GM19463 (cell line): Measurements from ENCODE around the gene NBEA.
"Not testable (repeated sequence)": the region's sequence is repeated elsewhere in the genome, so short reads cannot be mapped to it uniquely, and the experiment has no call there.

Experiments
- ATAC-seq: cut with Tn5 transposase; IDR thresholded peaks from one replicate; pipeline ENCODE4 v1.9.1; 2021; ENCODE audit warnings: mild to moderate bottlenecking, moderate library complexity; ENCODE audit not compliant: unreplicated experiment

The NBEA gene

DNA sequence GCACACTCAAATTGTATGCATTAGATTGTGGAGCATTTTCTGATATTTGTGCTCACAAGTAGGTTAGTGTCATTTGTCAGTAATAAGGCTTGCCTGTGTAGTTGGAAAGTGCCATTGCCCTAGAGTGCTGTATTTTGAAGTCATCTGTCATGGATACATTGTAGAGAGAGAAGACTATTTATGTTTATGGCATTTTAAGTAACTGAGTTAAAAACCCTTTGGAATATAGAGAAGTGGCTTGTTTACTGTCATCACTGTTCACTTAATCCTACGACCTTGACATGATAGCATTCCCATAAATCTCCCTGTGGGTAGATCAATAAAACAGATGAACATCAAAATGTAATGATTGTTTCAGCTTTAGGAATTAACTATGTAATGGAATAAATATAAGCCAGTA, 423.8 kb downstream of the NBEA start:
- ATAC-seq = no peak

DNA sequence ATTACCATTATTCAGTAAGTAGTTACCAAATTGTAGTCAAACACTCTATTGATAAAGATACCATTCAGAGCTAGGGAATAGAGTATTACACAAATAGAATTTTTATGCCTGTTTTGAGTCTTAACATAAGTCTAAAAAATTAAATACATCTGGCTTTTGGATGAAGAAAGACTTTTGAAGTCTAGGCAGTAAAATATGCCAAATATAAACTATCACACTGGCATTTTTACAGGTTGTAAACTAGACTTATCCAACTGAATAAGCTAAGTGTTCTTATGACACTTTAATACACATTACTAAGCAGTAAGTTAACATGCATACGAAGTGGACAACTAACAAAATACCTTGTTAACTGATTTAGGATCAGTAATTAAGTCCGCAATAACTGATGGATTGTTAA, 425.5 kb downstream of the NBEA start:
- no peak for ATAC-seq

DNA sequence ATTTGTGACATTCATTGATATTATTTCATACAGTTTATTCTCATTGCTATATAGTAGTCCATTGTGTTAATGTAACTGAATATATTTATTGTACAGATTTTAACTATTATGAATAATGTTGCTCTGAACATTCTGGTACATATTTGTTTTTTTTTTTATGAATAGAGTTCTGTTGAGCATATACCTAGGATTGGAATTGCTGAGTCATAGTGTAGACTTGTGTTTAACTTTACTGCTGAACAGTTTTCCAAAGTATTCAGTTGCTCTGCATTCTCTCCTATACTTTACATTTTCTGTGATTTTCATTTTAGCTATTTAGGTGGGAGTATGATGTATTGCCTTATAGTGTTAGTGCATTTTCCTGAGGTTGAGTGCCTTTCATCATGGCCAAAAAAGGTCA, 436.9 kb downstream of the NBEA start:
- no peak for ATAC-seq

DNA sequence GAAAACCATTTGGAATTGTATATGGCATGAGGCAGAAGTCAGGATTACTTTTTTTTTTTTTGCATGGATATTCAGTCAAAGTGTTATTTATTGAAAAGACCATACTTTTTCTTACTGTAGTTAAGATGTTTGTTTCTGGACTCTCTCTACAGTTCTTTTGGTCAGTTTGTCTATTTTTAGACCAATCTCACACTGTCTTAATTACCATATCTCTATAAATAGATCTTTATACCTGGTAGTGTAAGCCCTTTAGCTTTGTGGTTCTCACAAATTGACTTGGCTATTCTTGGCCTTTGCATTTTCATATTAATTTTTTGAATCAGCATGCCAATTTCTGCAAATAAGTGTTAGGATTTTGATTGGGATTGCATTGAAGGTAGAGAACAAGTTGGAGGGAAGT, 437.6 kb downstream of the NBEA start:
- ATAC-seq = no peak

DNA sequence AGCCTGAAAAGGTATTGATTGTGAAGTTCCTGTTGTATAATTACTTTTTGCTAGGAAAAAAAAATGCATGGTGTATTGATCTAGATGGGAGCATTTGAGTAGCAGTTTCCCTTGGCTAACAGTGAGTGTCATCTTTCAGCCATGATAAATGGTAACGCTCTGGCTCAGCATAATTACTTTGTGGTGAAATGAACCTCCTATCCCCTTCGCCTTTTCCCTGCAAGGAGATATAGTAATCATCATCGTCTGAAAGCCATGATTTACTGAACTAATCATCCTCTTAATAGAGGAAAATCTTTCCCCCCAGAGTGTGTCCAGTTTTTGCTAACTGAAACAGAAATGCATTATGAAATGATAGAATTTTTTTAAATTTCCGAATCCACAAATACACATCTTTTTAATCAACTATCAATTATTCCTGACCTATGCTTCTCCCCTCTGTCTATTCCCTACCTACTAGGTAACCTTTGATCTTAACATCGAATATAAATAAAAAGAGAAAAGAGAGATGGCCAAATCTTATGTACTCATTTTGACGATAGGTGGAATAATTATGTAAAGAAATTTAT, 445.7 kb downstream of the NBEA start:
- no peak for ATAC-seq

DNA sequence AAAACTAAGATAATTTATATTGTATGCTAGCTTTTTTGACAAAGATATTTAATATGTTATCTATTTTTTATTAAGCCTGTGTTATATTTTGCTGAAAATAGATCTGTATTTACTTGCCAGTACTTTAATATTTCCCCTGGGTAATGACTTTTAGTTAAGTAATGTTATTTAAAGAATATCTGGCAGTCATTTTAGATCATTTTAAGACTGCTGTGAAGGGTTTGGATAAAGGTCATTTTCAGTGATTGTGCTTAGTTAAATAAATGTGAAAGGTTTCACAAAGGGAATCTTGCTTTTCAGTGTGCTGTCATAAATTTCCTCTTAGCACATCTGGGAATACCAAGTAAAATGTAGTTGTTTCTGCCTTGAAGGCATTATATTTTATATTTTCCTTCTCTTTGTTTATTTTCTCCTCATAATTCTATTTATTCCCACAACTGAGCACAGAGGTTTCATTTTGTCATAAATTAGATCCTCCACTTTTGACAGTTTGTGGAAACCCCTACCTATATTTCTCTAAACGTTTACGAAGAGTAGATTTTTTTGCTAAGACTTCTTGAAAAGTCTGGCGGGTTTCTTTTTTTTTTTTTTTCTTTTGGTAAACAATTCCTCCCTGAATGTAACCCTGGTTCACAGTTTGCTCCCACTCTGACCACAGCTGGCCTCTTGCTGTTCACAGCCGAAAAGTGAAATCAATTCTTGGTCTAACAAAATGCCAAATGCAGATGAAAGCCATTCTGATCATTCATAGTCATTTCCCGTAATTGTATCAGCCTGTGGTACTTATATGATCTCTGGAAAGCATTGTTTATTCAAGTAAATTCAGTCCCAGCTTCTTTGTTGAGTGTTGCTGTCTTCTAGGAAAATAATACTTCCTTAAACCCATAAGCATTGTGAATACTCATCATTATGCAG, 446.6 kb downstream of the NBEA start:
- ATAC-seq = no peak

DNA sequence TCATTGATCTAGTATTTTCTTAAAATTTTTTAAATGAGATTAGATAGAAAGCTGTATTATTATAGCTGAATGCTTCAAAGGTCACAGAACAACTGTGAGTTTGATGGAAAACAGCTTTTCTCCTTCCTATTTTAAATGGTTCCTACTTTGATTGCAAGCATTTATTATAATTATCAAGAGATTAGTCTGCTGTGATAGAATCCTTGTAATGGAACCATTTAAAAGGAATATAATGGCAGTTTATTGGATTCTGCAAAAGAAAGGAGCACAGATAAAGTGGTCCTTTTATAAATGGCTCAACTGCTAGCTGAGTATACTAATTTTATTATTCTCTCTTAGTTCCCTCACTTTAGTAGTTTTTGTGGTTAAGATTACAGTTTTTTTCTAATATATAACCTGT, 447.5 kb downstream of the NBEA start:
- ATAC-seq = no peak

DNA sequence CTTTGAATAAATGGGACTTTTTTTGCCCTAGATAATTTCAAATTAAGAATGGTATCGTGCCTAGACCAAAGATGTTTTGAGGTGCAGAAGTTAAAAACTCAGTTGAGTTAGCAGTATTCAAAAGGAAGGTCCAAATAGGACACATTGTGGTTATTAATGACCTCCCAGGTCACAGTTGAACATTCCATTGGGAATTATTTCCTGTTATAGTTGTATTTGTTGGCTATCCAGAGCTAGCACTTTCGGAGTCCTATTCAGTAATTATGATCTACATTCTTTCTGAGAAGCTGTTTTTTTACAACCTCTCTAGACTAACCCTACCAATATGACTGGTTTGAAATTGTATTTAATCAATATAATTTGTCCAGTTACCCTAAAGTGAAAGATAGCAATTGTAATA, 450.7 kb downstream of the NBEA start:
- no peak for ATAC-seq

DNA sequence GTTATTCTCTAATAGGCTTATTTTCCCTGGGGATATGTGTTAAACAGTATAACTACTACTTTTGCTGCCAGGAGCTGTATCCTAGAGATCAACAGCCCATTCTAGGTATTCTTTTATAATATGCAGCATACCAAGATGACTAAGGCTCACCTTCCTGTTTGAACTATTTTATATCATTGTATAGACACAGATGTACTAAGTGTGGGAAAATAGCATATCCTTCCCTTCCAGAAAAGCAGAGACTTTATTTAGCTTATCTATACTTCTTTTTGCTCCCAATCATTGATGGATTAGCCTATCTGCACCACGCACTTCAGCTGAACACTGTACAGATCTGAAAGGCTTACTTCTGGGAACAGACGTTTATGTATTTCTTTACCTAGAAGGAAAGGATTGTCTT, 451.8 kb downstream of the NBEA start:
- ATAC-seq = no peak

DNA sequence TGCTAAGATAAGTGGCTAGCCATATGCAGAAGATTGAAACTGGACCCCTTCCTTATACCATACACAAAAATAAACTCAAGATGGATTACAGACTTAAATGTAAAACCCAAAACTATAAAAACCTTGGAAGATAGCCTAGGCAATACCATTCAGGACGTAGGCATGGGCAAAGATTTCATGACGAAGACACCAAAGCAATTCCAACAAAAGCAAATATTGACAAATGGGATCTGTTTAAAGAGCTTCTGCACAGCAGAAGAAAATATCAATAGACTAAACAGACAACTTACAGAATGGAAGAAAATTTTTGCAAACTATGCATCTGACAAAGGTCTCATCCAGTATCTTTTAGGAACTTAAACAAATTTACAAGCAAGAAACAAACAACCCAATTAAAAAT, 466.2 kb downstream of the NBEA start:
- not testable (repeated sequence) for ATAC-seq

DNA sequence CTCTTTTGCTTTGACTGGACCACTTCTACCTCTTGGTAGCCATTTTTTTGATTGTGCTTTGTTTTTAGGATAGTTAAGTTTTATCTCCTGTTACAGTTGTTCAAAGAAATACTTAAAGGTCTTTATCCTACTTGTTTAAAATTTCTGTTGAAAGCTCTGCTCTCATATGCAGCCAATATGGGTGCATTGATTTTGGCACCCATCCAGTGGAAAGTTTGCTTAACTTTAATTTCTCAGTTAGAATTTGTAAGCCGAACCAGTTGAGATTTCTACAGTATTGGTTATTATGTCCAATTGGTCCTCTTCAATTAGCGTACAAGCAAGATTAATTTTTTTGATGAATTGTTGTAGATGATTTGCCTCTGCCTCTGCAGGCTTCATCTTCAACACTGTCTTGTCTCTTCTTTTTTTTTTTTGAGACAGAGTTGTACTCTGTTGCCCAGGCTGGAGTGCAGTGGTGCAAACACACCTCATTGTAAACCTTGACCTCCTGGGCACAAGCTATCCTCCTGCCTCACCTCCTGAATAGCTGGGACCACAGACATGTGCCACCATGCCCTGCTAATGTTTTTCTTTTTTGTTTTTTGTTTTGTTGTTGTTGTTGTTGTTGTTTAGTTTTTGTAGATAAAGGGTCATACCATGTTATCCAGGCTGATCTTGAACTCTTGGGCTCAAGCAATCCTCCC, 469.1 kb downstream of the NBEA start:
- no peak for ATAC-seq

DNA sequence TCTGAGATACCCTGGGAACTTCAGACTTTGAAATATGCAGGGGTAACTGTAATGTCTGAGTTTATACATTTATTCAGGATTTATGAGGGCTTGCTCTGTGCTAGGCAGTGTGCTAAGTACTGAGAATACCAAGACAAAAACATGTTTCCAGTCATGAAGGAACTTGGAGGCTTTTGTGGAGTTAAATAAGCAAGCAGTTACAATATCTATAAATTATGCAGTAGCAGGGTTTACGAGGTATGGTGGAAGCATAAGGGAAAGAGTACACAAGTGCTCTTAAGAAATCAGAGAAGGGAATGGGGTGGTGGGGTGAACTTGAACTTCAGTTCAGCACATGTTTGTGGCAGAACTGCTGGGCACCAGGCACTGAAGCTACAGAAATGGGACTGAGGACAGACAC, 506.4 kb downstream of the NBEA start:
- no peak for ATAC-seq

DNA sequence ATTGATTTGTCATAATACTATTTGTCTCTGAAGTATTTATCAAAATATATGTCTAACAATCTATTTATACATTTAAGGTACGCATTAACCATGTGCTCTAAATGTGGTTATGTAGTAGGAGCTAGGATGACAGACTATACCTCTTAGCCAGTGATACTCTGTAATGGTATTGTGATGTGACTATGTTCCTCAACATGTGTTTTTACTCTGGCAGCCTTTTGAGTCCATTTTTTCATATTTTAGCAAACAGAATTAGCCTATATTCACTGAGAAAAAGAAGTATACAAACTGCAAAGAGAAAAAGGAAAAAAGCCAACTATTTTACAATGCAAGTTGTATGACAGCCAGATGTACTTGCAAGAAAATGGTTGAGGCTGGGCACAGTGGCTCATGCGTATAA, 507.8 kb downstream of the NBEA start:
- no peak for ATAC-seq

DNA sequence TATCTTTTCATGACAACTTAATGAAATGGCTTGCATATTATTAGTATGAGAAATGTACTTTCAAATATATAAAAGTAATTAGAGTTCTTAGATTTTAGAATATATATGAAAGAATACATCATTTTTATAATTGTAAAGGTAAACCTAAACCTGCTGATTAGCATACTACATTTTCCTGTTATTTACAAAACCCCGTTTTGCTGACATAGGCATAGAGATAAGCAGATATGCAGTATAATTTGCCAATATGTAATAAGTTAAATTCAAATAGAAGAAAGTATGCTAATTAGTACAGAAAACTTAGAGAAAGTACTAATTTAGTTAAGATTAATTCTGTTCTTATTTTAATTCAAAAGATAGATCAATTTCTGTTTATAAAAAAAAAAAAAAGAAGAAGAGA, 513.0 kb downstream of the NBEA start:
- ATAC-seq = no peak

DNA sequence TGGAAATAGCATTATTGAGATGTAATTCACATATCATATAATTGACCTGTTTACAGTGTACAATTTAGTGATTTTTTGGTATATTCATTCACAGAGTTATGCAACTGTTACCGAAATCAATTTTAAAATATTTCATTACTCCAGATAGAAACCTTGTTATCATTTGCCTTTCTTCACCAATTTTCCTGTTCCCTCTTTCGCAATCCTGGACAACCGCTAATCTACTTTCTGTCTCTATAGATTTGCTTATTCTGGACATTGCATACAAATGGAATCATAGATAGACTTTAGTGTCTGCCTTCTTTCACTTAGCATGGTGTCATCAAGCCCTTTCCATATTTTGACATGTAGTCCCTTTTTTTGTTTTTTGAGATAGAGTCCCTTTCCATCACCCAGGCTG, 515.2 kb downstream of the NBEA start:
- no peak for ATAC-seq

DNA sequence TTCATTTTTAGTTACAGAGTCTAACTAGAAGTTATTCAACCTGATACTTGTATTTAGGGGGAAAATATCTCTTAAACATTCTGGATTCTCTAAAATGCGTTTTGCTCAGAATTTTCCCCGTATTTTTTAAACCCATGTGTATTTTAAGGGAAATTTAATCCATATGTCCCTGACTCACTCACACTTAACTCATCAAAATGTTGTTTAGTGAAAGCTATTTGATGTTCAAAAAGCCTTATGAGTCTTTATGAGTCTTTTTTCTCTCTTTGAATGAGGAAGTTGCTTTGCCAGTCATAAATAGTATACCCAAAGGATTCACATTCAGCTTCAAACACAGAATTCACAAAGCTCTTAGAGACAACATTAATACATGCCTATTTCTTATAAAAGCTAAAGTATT, 518.0 kb downstream of the NBEA start:
- no peak for ATAC-seq

DNA sequence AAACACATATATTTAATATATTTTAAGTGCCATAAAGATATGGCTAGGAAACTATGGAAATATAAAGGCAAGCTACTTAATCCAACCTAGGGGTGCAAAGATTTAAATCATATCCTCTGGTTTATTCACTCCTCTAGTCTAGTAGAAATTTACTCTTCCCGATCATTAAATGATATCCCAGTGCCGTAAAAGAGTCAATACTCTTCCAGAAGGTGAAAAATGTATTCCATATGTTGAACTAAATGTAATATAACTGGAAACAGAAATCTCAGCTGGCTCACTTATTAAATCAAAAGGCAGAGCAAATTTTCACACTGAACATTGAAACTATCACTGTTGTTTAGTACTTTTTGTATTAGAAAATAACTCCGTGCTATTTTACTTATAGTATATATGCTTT, 523.3 kb downstream of the NBEA start:
- ATAC-seq = no peak

DNA sequence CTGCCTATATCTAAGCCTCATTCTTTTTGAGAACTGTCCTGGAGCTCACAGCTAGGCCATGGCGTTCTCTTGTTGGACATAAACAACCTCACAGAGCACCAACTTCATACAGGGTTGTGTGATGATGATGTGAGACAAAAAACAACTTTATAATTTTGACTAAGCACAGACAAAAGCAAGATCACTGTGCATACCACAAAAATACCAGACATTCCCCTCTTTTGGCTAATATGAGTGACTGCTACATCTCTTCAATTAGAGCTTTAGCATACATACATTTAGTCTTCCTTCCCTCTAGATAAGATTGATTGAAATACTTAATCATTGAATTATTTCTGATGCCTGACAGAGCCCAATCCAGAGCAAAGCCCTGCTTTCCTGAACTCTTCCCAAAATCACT, 526.1 kb downstream of the NBEA start:
- ATAC-seq = no peak

DNA sequence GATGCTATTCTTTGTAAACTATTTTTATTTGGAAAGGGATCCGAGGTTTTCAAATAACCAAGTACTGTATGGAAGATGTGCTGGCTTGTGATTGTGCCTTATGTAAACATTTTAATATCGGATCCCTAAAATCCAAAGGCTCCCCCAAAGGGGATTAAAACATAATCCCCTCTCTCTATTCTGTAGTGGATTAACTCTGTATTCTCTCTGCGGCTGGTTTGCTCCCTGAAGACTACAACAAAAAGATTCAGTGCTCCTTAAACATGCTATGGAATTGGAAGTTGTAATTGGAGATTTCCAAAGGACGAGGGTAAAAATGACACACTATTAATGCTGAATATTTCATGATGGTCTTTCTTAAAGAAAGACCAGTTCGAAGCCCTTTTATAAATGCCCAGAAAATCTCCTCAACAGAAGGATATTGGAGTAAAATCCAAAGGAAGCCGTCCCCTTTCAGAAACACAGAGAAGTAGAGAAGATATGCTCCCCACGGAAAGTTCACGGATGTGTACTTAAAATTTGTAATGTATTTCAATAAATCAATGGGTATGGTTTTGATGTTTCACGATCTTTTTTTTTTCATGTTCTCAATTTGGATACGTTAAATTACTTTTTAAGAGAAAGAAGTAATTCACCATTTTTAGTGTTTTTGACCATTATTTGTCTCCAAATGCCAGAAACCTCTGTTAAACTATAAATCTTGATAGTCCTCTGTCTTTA, 527.9 kb downstream of the NBEA start:
- ATAC-seq = no peak

DNA sequence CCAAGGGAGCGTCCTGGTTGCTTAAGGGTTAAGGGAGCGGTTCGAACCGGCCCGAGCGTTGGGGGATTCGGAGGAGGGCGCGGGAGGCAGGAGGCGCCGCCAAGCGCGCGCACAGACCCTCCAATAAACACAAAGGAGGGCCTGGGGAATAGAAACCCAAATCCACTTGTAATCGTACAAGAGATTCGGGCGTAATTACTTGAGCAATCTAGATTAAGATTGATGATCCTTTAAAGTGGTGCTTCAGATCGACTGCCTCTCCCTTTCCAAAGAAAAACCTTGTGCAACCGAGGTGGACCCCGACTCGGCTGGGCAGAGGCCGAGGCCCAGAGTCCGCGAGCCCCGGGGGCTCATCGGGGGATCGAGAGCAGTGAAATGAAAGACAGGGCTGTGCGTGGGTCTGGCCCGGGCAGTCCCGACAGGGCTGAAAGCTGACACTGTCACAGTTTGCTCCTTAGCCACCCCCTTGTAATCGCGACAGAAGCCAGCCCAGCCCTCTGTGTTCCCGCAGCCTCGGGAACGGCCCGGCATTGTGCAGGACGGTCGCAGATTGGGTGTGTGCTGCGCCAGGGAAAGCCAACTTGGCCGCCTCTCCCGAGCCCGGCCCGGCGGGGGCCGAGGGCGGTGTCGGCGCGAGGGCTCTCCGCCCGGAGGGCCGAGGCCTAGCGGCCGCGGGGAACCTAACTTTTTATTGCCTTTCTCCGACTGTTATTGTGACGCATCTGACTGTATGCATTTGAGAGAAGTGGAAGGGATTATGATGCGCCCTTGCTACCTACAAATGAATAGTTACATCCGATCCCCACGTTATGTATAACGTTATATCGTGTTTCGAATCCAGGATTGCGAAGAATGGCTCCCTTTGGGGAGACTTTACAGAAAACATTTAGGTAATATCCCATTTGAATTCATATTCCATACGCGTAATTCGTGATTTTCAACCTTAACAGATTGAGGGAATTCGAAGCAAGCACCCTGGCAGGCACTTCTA, 528.9 kb downstream of the NBEA start:
- no peak for ATAC-seq
